Right lobe of liver (tissue), 6 donors: ENCODE measurements around the gene BAAT. TPM values are rescaled to one million over a fixed set of nuclear protein-coding genes. Genes with fewer than 3 reads are reported as not detected.

Experiments
- ATAC-seq, 4 donors: fragments of 200-7000 bp; cut with Tn5 transposase; one replicate each; pipeline ENCODE4 v1.9.1; 2020; ENCODE audit warnings: mild to moderate bottlenecking in 4 of 4, moderate library complexity in 4 of 4
- DNase-seq, 3 donors: peaks; one replicate each; pipeline ENCODE4 v3.0.0-alpha.2; 2020
- H3K27ac ChIP-seq, 3 donors: fragments of 200-600 bp; one replicate each; pipeline ENCODE4 v1.8.0; 2022
- H3K27me3 ChIP-seq, 2 donors: fragments of 200-600 bp; one replicate each; pipeline ENCODE4 v1.8.0; 2022
- H3K36me3 ChIP-seq, 4 donors: fragments of 200-600 bp; sonication (generic) in 1 of 4; one replicate each; pipeline versions ENCODE4 v1.5.1 to v1.8.0; 2017 to 2022; ENCODE audit warnings: control low read depth in 1 of 4
- H3K4me1 ChIP-seq, 4 donors: fragments of 200-600 bp; sonication (generic) in 1 of 4; one replicate each; pipeline versions ENCODE4 v1.5.1 to v1.8.0; 2017 to 2022; ENCODE audit warnings: control low read depth in 1 of 4
- H3K4me3 ChIP-seq, 3 donors: fragments of 200-600 bp; one replicate each; pipeline ENCODE4 v1.8.0; 2022
- H3K9me3 ChIP-seq, 4 donors: fragments of 200-600 bp; sonication (generic) in 1 of 4; one replicate each; pipeline versions ENCODE4 v1.5.1 to v1.8.0; 2017 to 2022; ENCODE audit warnings: control low read depth in 1 of 4
- CTCF ChIP-seq, 4 donors: fragments of 200-600 bp in 3 of 4; fragments of 450-650 bp in 1 of 4; IDR thresholded peaks; one replicate each; pipeline versions ENCODE4 v1.5.1 to v1.8.0; 2016 to 2022; ENCODE audit warnings: antibody characterized with exemption in 4 of 4, mild to moderate bottlenecking in 2 of 4
- POLR2A ChIP-seq: fragments of 450-650 bp; IDR thresholded peaks from one replicate; pipeline ENCODE4 v1.6.1; 2017; ENCODE audit warnings: antibody characterized with exemption, mild to moderate bottlenecking
- WGBS: methylation state at CpG from one replicate; pipeline ENCODE4 v1.1.6; 2018; ENCODE audit warnings: low coverage, low lambda C conversion rate; ENCODE audit not compliant: insufficient coverage; ENCODE audit errors: missing lambda C conversion rate; 5-methylcytosine and 5-hydroxymethylcytosine counted together
- intact Hi-C, 2 donors: fragments of 100-400 bp; cut with DNase I; formaldehyde crosslinking; loops; one replicate each; pipeline versions ENCODE4 v1.11.2 to v1.14.1; 2022
- total RNA-seq, 6 experiments: library from RNA; depleted of rRNA in 2 of 6; stranded (reverse); fragments of >200 nt in 2 of 6; fragmentation: NEBNext Ultra II Directional in 3 of 6; extraction: Animal tissue kit (Norgen Biotek cat#: 25700) in 3 of 6; gene quantifications; one replicate each; pipeline versions ENCODE4 v1.1.0 to v1.2.4, GENCODE V29; 2016 to 2023
- donor health status: DM: no; HTN: yes; CAD: no.
- donor health status: DM: no; HTN: no; CAD: no.
- donor health status: DM: no; HTN: no; CAD: no.
- donor health status: DM: no; HTN: yes; CAD: no.
- donor health status: DM: no; HTN: yes; CAD: no.

Gene BAAT
- total RNA-seq, 6 experiments from 2014 or later, result 223 to 648 (median 507) TPM

GRCh38 chr9:101353683-101354082 is 31.1 kb downstream of the BAAT start:
- intact Hi-C loops, result no loop called here
- no peak overlapping the region for H3K4me3 ChIP-seq
- no peaks in the 10 kb centered on the region for H3K9me3 ChIP-seq
- peak overlapping the region; percentile 71 to 83 (median 75) for H3K27ac ChIP-seq
- no peaks in the 10 kb centered on the region for H3K36me3 ChIP-seq
- H3K27me3 ChIP-seq, result no peaks in the 10 kb centered on the region
- WGBS, result 36% methylated on average over 2 of the region's 2 CpGs
- ATAC-seq (peak in 3 of 4 donors; percentile 4 to 32 (median 9)), DNase-seq (no peak)
- H3K4me1 ChIP-seq, result peaks cover 0 to 57% (median 16%) of the 10 kb centered on the region in 4 donors
- no peak for TF ChIP-seq CTCF (IDR thresholded peaks at IDR 0.05)
- TF ChIP-seq POLR2A, result no peak

GRCh38 chr9:101352892-101353463 is 31.8 kb downstream of the BAAT start:
- Histone ChIP-seq H3K27me3 (no peaks in the 10 kb centered on the region), H3K4me3 (no peak overlapping the region), H3K36me3 (no peaks in the 10 kb centered on the region), H3K27ac (peak overlapping the region; percentile 71 to 83 (median 75)), H3K4me1 (peaks cover 0 to 55% (median 16%) of the 10 kb centered on the region in 4 donors), H3K9me3 (no peaks in the 10 kb centered on the region)
- intact Hi-C loops, result no loop called here
- TF ChIP-seq CTCF (IDR thresholded peaks at IDR 0.05), result no peak
- TF ChIP-seq POLR2A, result no peak
- 57% methylated on average over 6 of the region's 6 CpGs for WGBS
- DNase-seq, result no peak
- ATAC-seq, result no peak

GRCh38 chr9:101350285-101350684 is 34.5 kb downstream of the BAAT start:
- Histone ChIP-seq H3K9me3 (no peaks in the 10 kb centered on the region), H3K27ac (peak overlapping the region; percentile 64 to 75 (median 67)), H3K4me1 (peaks cover 0 to 50% (median 16%) of the 10 kb centered on the region in 4 donors), H3K27me3 (no peaks in the 10 kb centered on the region), H3K36me3 (no peaks in the 10 kb centered on the region), H3K4me3 (no peak overlapping the region)
- no peak for DNase-seq
- ATAC-seq, result peak; percentile 42 to 59 (median 58)
- WGBS, result 35% methylated on average over 1 of the region's 1 CpG
- TF ChIP-seq POLR2A (no peak), CTCF (IDR thresholded peaks at IDR 0.05) (peak in 1 of 4 donors; percentile 12)
- intact Hi-C loops, result no loop called here

- TF ChIP-seq CTCF (IDR thresholded peaks at IDR 0.05) (no peak), POLR2A (no peak)
- DNase-seq, result no peak
- Histone ChIP-seq H3K36me3 (no peaks in the 10 kb centered on the region), H3K4me3 (no peak overlapping the region), H3K9me3 (no peaks in the 10 kb centered on the region), H3K27me3 (no peaks in the 10 kb centered on the region), H3K27ac (peak overlapping the region in 1 of 3 donors; percentile 47), H3K4me1 (peaks cover 0 to 11% (median 4%) of the 10 kb centered on the region in 4 donors)
- 20% methylated on average over 1 of the region's 1 CpG for WGBS
- intact Hi-C loops, result no loop called here
- peak; percentile 50 to 79 (median 62) for ATAC-seq
These were observed 42.2 kb downstream of the BAAT start for GRCh38 chr9:101342595-101342994.
